Right renal pelvis (tissue), 4 donors: ENCODE data around the gene CDCA8. TPM values are rescaled to one million over a fixed set of nuclear protein-coding genes. Genes with fewer than 3 reads are reported as not detected.

Experiments
- DNase-seq, 4 donors: peaks; one replicate each; pipeline ENCODE4 v3.0.0-alpha.2; 2013; ENCODE audit warnings: low read depth in 4 of 4, low spot score in 3 of 4, missing footprints in 1 of 4
- polyA plus RNA-seq, 4 donors: library from polyadenylated mRNA; unstranded; fragments of 120-200 nt; gene quantifications; one replicate each; pipeline ENCODE4 v1.2.1, GENCODE V29; 2013; ENCODE audit not compliant: insufficient read length in 4 of 4

CDCA8 gene
- polyA plus RNA-seq, 4 donors = 15.9 to 17.6 (median 16.9) TPM

DNA sequence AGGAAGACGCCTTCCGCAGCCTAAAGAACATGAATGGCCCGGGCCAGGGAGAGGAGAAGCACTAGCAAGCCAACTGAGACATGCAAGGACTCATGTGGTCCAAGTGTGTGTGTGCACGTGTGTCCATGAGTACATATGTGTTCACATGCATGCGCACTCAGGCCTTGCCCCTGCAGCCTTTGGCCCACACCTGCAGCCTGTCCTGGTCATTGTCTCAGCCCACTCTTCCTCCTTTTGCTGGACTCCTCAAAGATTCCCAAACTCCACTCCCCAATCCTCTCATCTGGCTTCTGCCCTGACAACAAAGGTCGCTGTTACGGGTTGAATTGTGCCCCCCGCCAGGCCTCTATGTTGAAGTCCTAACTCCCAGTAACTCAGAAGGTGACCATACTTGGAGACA lies 21.9 kb downstream of the CDCA8 start:
- DNase-seq = no peak

DNA sequence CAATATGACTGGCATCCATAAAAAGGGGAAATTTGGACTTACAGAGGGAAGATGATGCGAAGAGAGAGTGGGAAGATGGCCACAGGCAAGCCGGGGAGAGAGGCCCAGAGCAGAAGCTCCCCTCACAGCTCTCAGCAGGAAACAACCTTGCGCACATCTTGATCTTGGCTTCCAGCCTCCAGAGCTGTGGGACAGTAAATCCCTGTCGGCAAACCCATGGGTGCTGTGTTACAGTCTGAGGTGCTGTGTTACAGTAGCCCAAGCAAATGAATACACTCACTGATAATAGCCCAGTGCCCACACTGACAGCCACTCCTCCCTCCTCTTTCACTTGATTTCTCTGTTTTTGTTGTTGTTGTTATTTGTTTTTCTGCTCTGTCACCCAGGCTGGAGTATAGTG lies 22.4 kb downstream of the CDCA8 start:
- DNase-seq = no peak

DNA sequence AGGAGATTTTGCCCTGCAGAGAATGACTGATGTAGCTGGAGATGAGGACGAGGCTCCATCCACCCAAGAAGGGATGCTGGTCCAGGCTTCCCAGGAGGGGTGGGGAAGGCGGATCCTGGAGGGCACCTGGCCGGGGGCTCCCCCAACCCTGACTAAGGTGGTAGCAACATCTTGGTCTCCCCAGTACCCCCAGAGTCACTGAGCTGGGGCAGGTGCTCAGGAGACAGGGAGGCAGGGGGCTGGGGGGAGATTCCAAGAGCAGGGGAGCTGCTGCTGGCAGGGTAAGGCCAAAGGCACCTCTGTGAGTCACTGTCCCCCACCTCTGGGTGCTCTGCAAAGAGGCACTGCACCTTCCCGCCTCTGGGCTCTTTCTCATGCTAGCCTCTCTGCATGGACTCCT lies 24.0 kb downstream of the CDCA8 start:
- DNase-seq = no peak

DNA sequence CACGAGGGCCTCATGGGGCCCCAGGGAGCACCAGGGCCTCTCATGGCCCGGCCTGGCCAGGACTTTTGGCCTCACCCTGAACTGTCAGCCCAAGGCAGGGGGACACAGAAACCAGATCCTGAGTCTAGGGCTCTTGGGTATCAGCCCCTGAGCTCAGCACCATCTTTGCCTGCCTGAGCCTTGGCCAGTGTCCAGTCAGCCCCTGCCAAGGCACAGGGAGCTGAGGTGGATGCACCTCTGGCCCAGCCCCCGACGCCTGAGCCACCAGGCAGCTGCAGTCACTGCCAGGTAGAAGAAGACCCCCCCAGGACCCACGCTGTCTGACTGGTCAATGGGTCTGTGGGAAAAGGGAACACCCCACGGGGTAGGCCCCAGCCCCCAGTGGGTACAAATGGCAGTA lies 25.3 kb downstream of the CDCA8 start:
- no peak for DNase-seq

DNA sequence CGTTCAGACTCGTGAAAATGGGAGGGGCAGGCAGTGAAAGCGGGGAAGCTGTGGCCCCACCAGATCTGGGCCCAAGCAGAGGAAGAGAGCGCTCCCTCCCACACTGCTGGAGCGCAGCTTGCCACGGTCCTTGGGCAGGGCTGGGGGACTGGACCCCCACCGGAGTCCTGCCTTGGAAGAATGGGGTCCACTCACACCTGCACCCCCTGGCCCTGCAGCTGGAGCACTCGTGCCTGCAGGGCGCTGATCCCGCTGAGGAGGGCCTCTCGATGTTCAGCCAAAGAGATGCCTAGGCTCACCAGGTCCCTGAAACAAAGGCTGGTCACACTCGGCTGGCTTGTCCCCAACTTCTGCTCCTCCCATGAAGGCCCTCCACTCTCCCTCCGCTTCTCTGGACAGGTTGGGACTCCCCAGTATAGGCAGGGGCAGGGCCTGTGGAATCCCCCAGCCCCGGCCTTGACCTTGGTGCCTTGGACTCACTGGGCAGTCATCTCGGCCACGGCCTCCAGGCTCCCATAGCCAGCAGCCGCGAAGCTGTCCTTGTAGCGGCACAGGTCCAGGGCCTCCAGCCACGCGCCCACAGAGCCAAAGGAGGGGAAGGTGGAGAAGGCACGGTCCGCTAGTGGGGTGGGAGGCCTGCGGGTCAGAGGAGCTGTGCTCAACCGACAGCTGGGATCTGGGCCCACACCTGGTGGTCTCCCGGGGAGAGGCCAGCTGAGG lies 26.0 kb downstream of the CDCA8 start:
- no peak for DNase-seq

DNA sequence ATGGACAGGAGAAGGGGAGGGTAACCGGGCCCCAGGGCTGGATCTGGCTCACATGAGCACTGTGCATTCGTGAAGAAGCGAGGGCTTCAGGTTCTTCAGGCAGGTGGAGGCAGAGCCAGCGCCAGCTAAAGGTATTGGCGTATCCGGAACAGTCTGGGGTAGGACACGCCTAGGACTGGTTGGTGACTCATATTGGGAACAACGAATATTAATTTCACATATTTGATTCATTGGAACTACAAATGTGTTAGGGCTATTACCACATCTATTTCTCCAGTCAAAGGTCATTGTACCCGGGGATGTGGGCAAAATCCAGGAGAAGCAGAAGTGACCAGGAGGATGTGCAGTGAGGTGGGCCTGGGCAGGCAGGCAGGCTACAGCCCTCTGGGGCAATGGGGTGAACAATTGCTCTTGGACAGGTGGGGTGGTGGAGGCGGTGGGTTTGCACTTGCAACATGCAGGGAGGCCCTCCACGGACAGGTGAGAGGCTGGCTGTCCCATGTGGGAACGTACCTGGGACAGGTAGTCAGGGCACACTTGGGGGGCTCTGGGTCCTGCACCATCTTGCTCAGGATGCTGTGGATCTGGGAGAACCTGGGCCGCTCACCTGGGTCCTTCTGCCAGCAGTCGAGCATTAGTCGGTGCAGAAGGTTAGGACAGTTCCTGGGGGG lies 26.7 kb downstream of the CDCA8 start:
- no peak for DNase-seq

DNA sequence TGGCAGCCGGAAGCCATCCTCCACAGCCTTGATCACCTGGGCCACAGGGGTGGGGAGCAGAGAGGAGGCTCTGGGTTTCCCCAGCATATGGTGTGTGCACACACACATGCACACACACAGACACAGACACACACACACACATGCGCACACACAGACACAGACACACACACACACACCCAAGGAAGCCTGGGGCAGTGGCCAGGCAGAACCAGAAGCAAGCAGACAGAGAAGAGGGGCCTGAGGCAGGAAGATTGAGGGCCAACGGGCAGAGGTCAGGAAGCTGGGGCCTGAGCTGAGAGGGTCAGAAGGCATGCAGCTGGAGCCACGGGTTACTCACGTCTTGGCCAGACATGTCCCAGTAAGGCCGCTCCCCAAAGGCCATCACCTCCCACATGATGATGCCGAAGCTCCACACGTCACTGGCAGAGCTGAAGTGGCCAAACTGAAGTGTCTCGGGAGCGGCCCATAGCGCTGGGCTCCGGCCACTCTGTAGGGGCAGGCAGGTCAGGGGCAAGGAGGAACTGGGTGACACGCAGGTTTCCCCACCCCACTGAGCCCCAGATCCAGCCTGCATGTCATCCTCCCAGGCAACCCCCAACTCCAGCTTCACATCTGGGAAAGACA lies 27.4 kb downstream of the CDCA8 start:
- no peak for DNase-seq

DNA sequence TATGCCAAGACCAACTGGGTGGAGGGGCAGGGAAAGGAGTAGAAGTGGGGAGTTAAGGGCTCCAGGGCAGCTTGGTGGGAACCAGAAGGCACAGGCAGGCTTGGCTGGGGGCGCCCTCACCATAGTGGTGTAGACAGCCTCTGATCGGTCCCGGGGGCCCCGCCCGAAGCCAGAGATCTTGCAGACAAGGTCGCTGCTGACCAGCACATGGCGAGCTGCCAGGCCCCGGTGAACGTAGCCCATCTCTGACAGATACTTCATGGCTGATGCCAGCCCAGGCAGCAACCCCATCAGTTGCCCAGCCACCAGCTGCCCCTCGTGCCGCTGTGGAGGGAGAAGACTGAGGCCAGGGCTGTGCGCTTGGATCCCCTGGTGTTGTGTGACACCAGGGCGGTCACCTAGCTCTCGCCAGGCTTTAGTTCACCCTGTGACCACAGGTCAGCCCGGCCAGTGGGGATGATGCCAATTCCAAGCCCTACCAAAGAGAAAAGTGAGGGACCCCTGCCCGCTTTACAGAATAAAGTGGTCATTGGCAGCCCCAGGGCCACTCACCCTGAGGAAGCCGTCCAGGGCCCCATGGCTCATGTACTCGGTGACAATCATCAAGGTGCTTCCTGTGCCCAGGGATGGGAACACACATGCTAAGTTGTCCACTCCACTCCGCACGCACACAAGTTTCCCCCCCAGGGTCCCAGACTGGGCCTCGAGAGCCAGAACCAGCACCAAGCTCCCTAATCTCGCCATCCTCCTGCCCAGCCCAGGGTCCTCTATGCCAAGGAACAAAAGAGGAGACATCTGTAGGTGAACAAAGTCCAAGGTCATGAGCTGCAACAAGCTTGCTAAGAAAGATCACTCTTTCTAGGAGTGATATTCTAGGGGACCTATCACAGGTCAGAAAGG lies 28.2 kb downstream of the CDCA8 start:
- DNase-seq = no peak

DNA sequence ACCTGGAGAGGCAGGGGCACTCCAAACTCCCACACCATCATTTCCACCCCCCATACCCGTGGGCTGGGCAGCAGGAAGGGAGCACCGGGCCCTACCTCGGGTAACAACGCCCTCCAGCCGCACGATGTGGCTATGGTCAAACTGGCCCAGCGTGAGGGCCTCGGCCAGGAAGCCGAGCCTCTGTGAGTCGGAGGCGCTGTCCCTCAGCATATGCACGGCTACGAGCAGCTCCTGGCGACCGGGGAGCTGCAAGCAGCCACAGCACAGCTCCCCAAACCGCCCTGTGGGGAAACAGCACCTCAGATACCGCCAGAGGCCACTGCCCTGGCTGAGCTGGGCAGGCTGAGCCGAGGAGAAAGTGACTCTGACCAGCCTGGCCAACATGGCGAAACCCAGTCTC lies 29.2 kb downstream of the CDCA8 start:
- DNase-seq = no peak

DNA sequence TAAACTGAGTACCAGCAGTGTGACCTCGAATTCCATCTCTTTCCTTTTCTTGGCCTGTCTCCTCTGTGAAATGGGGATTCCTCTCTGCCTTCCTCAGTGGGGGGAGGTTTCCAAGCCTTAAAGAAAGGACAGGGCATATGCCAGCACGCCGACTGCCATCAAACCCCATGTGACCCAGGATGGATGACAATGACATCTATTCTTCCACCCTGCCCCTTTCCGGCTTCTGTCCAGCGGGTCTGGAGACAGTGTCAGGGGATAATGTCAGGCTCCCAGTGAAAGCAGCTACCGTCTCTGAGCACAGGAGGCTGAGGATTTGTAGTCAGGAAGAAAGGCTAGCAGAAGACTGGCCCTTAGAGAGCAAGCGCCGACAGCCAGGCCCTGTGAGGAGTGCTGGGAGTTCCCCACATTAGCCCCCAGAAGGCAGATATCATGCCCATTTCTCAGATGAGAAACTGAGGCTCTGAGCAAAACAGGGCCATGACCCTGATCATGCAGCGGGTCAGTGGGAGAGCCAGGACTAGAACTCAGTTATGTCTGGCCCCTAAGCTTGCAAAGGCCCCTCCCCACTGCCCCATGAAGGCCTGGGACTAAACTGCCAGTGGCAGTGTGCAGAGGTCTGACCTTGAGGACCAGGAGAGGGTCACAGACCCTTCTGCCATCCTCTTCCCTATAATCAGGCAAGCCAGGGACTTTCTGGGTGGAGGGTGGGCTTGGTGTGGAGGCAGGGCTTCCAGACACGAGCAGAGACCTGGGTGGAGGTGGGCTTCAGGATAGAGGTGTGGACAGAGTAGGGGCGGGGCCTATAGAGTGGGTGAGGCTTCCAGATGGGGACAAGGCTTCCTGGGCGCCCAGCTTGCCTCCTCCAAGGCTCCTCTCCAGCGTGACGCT lies 30.1 kb downstream of the CDCA8 start:
- no peak for DNase-seq

DNA sequence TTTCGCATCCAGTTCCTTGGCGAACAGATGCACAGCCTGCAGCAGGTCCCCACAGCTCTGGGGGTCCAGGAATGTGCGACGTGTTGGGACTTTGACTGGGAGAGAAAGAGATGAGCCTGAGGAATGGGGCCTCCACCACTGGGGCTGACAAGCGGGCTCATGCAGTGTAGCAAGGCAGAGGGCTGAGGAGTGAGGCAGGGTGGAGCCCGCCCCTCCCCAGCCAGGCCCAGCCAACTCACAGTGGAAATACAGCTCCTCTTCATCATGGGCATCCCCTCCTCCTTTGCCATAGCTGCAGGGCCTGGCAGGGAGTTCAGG lies 30.7 kb downstream of the CDCA8 start:
- DNase-seq = no peak

DNA sequence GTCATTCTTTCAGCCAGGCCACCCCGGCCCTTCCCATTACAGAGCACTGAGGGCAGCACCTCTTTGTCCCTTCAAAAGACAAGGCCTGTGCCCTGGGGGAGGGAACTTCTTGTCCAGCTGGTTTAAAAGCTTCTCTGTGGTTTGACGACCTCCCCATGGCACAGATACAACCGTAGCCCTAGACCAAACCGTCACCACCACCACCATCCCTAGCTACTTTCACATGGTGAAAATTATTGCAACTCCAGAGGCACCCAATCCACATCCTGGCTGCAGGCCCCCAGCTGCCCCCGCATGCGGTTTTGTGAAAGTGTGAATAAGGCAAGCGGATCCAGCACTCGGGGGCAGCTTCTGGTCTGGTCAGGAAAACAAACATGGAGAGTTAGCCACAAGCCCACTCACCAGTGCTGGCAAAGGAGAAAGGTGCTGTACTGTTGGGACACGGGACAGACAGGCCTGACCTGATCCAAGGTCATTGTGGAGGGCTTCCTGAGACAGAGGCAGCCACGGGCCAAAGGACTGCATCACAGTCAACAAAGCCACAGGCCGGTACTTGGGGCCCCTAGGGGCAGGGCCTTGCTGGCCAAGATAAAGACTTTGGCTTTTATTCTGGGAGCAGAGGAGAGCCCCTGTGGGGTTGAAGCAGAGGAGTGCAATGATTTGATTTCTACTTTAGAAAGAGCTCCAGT lies 31.2 kb downstream of the CDCA8 start:
- DNase-seq = no peak

DNA sequence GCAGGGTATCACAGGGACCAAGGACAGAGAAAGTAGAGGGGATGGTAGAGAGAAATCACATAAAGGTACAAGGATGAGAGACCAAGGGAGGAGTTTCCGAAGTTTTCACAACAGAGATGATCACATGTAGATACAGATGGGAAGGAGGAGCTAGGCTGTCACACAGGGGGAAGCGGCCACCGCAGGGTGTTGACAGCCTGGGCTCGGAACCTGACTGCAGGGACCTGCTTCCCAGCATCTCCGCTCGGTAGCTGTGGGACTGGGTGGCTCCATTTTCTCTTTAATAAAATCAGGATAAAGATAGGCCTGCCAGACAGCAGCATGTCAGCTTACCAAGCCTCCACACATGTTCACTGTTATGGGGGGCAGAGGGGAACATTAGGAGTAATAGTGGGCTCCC lies 32.3 kb downstream of the CDCA8 start:
- DNase-seq = no peak

DNA sequence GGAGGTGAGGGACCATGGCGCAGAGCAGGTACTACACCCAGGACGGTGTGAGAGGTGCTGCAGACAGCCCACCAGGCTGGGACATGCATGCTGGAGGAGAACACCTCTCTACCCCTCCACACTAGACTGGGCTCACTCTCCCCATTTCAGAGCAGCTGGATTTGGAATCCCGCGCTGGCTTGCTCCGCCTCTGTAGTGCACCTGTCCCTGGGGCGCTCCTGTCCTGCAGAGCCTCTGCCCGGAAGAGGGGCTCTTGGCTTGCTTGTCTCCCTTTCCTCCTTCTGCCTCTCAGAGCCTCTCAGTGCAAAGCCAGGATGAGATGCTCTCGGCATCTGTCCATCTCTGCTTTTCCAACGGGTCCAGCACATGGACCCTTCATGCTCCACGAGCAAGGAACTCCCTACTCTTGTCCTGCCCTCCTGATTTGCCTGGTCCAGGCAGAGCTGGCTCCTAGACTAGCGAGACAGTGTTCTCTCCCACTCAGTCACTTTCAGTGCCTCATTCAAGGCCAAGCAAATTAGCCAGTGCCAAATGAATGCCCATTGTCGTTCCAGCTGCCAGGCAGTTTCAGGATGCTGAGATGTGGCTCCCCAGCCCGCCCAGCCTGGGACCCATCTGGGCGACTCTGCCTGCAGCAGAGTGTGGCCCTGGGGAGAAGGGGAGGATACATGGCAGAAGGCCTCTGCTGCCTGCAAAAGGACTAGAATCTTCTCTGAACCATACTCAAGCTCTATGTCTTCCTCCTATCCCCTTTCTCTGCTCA lies 33.7 kb downstream of the CDCA8 start:
- no peak for DNase-seq

DNA sequence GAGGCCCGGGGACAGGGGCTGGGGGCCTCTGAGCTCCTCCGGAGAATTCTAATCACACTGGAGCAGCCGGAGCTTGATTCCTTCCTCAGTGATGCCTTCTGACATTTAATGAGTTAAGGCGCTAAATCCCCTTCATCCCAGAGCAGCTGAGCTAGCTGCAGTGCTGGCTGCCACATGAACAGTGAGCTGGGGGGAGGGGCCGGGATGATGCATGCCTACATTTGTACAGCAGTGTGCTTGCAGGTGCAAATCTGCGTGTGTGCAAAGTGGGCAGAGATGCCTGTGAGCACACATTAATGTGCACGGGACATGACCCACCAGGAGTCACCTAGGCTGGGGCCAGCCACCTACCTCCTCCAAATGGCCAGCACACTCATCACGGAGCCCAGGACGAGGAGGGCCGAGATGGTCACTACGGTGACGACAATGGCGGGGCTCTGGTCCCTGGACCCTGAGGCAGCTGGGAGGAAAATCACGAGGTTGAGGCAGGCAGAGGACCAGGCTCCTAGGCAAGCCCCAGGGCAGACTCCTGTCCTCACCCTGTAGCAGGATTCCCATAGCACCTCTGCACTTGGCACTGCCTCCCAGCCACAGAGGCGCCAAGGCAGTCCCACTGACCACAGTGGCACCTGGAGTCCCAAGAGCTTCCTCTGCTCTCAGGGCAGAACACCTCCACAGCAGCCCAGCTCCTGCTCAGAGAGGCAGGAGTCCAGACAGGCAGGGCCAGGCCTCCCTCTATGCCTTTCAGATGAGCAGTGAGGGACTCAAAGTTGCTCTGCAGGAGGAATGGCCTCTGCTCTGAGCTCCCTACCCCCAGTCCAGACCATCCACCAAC lies 34.7 kb downstream of the CDCA8 start:
- DNase-seq = no peak

DNA sequence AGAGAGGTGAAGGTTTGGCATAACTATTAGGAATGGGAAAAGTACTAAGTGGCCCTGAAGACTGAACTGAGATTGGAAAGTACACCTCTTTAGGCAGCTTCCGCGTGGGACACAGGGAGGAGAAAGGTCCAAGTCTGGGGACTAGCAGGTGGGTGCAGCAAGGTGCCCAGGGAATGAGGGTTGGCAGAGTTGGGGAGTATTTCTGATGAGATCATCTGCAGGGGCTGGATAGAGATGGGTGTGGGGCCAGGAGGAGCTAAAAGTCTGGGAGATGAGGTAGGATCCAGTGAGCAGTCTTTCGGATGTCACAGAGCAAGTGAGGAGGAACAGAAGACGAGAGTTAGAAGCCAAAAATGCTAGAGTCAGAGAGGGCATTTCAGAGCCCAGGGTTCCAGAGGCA lies 36.1 kb downstream of the CDCA8 start:
- no peak for DNase-seq

DNA sequence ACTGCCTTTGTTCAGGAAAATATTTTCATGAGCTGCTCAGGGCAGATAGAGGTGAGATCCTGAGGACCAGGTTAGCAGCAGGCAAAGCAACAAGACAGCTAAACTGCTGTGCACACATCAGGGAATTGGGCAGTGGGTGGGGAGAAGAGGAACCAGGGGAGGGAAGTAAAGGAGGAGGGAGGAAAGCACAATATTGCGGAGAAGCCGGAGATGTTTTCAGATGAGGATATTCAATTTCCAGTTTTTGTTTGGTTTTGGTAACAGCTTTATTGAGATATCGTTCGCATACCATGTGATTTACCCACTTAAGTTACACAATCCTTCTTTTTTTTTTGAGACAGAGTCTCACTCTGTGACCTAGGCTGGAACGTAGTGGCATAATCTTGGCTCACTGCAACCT lies 38.1 kb downstream of the CDCA8 start:
- DNase-seq = no peak
